ENCODE data around the gene MMUT.

- TF ChIP-seq CTCF (IDR thresholded peaks at IDR 0.05 in 2 of 3, conservative IDR thresholded peaks at IDR 0.05 in 1 of 3; ENCODE audit: control insufficient read depth in 2 of 3, extremely low read depth in 1 of 3, insufficient read depth in 1 of 3, low read depth in 3 of 3, low read length in 3 of 3) (no peak), CREM (IDR thresholded peaks at IDR 0.05; ENCODE audit: low read depth) (no peak), GABPA (IDR thresholded peaks at IDR 0.05; ENCODE audit: low read depth) (no peak), REST (IDR thresholded peaks at IDR 0.05; ENCODE audit: low read depth, low read length) (no peak), JUNB (IDR thresholded peaks at IDR 0.05) (no peak), CEBPZ (IDR thresholded peaks at IDR 0.05; ENCODE audit: low read depth, low read length) (no peak), POLR2A (IDR thresholded peaks at IDR 0.05; ENCODE audit: low read depth, low read length) (no peak), TCF7 (IDR thresholded peaks at IDR 0.05; ENCODE audit: borderline replicate concordance) (no peak), EZH2 (IDR thresholded peaks at IDR 0.05; ENCODE audit: borderline replicate concordance, control insufficient read depth, low read depth, low read length) (no peak), POLR2AphosphoS5 (IDR thresholded peaks at IDR 0.05; ENCODE audit: low read length) (no peak)
These were observed 982 bp downstream of the MMUT start for GRCh38 chr6:49462071-49462470.

Measured in GM12878 (cell line).